Stimulated activated naive CD8-positive, alpha-beta T cell treated with anti-CD3 and anti-CD28 coated beads, Interleukin-15, amount 100 ng/mL, for 72 hours (primary cell): ENCODE results near the gene NEK6.
"Not testable (repeated sequence)": the region's sequence is repeated elsewhere in the genome, so short reads cannot be mapped to it uniquely, and the experiment has no call there.

ENCODE experiments used
- ATAC-seq: fragments of 150-1000 bp; cut with Tn5 transposase; 2 replicates; pipeline ENCODE4 v1.10.0; 2021; ENCODE audit warnings: mild to moderate bottlenecking, moderate library complexity
- DNase-seq, 2 donors: peaks; one replicate each; pipeline ENCODE4 v3.0.0; 2021 to 2022
- H3K27ac Mint-ChIP-seq, 2 donors: one replicate each; pipeline ENCODE4 v1.8.0; 2022; ENCODE audit warnings: mild to moderate bottlenecking in 2 of 2, mixed read lengths in 2 of 2, moderate library complexity in 2 of 2
- H3K27me3 Mint-ChIP-seq: one replicate; pipeline ENCODE4 v1.8.0; 2022; ENCODE audit warnings: mixed read lengths
- H3K4me1 Mint-ChIP-seq: one replicate; pipeline ENCODE4 v1.8.0; 2022; ENCODE audit warnings: mild to moderate bottlenecking, mixed read lengths
- H3K4me3 Mint-ChIP-seq, 2 donors: one replicate each; pipeline ENCODE4 v1.8.0; 2022; ENCODE audit warnings: mild to moderate bottlenecking in 2 of 2, mixed read lengths in 2 of 2, moderate library complexity in 1 of 2
- H3K9me3 Mint-ChIP-seq, 2 donors: one replicate each; pipeline ENCODE4 v1.8.0; 2022; ENCODE audit warnings: mixed read lengths in 2 of 2

NEK6 gene

DNA sequence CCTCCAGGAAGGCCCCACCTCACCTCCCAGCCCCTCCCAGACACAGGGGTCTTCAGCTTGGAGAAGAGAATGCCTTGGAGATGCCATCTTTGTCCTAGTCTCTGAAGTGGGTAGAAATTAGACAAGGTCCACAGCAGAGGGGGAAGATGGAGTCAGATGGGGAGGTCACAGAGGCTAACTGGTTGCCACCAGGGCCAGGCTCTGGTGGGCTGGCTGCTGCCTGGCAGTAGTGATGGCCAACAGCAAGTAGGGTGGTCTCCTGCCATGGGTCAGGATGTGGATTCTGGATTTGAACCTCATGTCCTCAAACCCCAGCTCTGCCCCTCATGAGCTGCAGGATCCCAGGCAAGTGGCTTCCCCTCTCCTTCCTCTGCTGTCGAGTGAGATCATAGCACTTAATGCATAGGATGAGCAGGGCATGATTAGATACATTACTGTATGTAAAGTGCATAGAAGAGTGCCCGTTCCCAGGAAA is 38.7 kb upstream of the NEK6 start:
- Mint-ChIP-seq H3K4me1 (peaks cover 52% of the 10 kb centered on the region), H3K9me3 (no peaks in the 10 kb centered on the region), H3K27ac (no peak overlapping the region), H3K4me3 (peak overlapping the region in 1 of 2 donors; percentile 36), H3K27me3 (peaks cover 26% of the 10 kb centered on the region)
- ATAC-seq: no peak
- no peak for DNase-seq

DNA sequence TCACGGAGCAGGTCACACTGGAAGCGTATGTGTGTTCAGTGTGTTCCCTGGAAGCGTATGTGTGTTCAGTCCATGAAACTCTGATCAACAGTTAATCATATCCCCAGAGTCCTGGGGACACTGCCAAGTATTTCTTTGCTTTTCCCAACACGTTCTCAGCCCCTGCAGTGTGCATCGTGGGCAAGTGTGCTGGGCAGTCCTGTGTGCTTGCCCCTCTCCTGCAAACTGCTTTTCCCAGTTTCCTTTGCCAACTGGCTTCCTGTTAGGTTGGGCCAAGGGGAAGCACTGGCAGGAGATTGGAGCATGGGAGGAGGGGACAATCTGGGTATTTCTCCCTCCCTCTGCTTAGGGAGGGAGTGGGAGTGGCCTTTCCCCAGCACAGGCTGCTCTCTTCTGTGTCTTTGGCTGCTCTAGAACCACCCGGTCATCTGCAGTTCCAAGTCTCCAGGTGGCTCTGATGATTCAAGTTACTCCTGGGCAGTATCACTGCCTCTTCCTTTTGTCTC is 36.8 kb upstream of the NEK6 start:
- Mint-ChIP-seq H3K9me3 (no peaks in the 10 kb centered on the region), H3K4me3 (no peak overlapping the region), H3K27ac (no peak overlapping the region), H3K4me1 (peaks cover 32% of the 10 kb centered on the region), H3K27me3 (peaks cover 32% of the 10 kb centered on the region)
- no peak for ATAC-seq
- DNase-seq: no peak

DNA sequence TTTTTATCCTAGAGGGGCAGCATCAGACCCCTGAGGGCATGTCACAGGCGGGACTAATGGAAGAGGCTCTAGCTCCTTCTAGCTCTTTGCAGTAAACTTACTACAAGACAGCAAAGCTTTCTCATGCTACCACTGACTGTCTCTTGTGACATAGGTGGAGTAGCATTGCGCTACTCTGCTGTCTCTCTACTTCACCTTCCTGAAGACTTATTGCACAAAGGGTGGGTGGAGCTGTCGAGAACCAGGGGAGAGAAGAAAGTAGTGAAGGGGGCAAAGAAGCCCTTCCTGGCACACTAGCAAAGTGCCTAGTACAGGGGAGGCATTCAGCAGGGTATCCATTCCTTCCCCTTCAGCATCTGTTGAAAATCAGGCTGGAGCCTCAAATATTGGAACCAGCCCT is 36.1 kb upstream of the NEK6 start:
- Mint-ChIP-seq H3K4me3 (no peak overlapping the region), H3K27ac (no peak overlapping the region), H3K4me1 (peaks cover 25% of the 10 kb centered on the region), H3K9me3 (no peaks in the 10 kb centered on the region), H3K27me3 (peaks cover 33% of the 10 kb centered on the region)
- no peak for ATAC-seq
- DNase-seq: no peak

DNA sequence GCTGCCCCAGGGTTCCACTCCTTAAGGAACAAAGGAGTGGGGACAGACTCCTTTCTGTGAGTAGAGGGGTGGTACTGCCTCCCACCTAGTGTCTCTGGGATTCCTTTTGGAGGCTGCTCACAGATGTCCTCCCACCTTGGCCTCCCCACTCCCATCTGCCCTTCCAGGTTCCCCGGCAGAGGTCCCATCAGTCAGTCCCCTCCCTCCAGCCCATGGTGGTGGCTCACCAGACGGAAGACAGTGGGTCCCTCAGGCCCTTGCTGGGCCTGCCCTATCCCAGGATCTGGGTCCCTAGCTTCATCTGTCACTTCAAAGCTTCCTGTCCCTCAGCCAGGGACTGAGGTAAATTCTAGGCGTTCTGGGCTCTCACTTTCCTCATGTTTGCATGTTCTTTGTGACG is 35.6 kb upstream of the NEK6 start:
- Mint-ChIP-seq H3K27ac (peak overlapping the region in 1 of 2 donors; percentile 23), H3K27me3 (peaks cover 33% of the 10 kb centered on the region), H3K9me3 (no peaks in the 10 kb centered on the region), H3K4me1 (peaks cover 21% of the 10 kb centered on the region), H3K4me3 (no peak overlapping the region)
- no peak for ATAC-seq
- no peak for DNase-seq

DNA sequence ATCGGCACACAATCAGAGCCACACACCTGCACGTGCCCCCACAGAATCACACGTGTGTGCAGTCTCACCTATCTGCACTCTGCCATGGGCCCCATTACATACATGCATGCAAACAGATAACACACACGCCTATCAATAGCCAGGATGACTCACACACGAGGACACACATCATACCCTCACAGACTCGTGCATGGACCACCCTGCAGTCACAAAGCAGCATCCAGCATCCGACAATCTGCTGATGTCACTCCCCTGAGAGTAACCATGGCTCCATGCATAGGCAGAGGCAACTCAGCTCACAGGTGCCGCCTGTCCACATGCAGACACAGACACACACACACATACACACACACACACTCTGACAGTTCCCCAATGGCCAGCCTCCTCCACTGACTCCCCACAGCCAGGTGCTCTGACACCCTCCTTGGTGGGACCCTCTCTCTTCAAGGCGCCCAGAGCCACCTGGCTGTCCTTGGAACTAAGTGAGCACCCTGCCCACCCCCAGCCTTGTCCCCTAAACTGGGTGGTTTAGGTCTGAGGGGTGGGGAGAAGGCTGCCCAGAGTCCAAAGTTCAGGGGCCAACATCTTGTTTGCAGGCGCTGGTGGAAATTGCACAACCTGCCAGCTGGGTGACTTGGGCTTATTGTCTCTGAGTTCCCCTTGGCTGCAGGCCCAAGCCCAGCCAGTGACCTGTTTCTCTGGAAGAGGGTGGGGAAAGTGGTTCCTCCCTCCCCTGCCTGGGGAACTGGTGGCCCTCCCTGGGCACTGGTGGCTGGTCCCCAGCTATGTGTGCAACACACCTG is 34.6 kb upstream of the NEK6 start:
- Mint-ChIP-seq H3K27ac (no peak overlapping the region), H3K4me1 (peaks cover 11% of the 10 kb centered on the region), H3K9me3 (no peaks in the 10 kb centered on the region), H3K27me3 (peaks cover 33% of the 10 kb centered on the region), H3K4me3 (no peak overlapping the region)
- no peak for ATAC-seq
- no peak for DNase-seq

DNA sequence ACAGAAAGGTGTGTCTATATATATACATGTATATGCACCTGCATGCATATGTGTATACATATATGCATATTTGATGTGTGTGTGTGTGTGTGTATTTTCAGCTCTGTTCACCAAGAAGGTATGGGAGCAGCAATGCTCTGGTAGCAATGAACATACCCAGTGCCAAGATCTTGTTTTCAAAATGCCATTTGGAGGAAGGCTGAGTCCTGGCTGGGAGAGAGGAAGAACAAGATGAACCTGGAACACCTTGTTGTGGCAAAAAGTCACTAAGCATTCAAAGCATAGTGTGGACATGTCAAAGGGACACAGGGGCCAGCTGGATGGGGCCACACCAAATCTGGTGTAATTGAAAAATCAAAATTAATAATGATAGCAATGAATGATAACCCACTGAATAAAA is 31.8 kb upstream of the NEK6 start:
- H3K9me3 Mint-ChIP-seq: no peaks in the 10 kb centered on the region

DNA sequence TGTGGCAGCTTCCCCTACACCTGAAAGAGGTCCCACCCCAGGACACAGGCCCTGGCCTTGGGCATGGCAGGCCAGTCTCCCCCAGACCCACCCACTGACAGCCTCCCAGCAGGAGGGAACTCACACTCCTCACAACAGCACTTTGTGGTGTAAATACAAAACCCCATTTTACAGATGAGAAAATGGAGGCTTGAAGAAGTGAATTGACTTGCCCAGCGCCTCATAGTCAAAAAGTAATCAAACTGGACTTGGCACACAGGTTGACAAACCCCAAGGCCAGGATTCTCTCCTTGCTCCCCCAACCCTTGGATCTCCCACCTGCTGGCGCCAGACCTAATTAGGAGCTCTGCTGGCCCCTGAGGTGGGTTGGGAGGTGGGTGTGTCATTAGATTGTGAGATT is 29.2 kb upstream of the NEK6 start:
- ATAC-seq (no peak), DNase-seq (no peak)
- no peak overlapping the region for H3K4me3 Mint-ChIP-seq
- peak overlapping the region in 1 of 2 donors; percentile 59 for H3K27ac Mint-ChIP-seq
- H3K9me3 Mint-ChIP-seq: no peaks in the 10 kb centered on the region
- H3K4me1 Mint-ChIP-seq: no peaks in the 10 kb centered on the region
- peaks cover 24% of the 10 kb centered on the region for H3K27me3 Mint-ChIP-seq

More for the DNA sequence above, 31.8 kb upstream of the NEK6 start:
- H3K27ac Mint-ChIP-seq: no peak overlapping the region
- no peak overlapping the region for H3K4me3 Mint-ChIP-seq
- no peak for ATAC-seq
- peaks cover 33% of the 10 kb centered on the region for H3K27me3 Mint-ChIP-seq
- no peaks in the 10 kb centered on the region for H3K4me1 Mint-ChIP-seq
- DNase-seq: no peak

DNA sequence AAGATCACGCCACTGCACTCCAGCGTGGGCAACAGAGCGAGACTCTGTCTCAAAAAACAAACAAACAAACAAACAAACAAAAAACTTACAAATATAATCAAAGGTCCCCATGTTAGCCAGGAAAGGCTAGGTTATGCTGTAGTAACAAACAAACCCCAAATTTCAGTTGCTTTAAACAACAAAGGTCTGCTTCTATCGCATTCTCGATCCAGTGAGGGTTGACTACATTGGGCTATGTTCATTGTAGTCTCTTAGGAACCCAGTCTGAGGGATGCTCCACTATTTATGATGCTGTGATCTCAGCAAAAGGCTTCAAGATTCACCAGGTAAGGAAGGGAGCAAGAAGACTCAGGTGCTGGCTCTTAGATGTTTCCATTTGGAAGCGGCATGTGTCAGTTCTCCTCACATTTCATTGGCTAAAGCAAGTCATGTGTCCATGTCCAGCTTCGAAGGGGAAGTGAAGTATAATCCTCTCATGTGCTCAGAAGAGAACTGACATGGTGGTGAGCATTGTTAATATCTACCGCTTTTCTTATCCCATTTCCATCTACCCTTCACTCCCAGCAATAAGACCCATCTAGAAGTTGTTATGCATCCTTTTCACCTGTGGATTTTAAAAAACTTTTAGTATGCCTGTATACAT is 26.5 kb upstream of the NEK6 start:
- no peak overlapping the region for H3K27ac Mint-ChIP-seq

DNA sequence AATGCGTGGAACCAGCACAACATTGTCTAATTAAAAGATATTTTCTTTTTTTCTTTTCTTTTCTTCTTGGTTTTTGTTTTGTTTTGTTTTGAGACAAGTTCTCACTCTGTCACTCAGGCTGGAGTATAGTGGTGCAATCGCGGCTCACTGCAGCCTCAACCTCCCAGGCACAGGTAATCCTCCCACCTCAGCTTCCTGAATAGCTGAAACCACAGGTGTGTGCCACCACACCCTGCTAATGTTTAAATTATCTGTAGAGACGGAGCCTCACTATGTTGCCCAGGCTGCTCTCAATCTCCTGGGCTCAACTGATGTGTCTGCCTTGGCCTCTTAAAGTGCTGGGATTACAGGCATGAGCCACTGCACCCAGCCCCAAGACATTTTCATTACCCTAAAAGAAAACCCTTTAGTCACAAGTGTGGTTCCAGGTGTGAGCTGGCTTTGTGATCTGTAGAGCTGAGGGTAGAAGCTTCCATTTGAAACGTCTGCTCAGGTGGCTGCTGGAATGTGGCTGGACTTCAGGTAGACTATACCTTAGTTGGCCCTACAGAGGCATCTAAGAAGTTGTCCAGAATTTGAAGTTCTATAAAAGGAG is 19.1 kb upstream of the NEK6 start:
- Mint-ChIP-seq H3K4me3 (peak overlapping the region in 1 of 2 donors; percentile 68), H3K9me3 (no peaks in the 10 kb centered on the region), H3K4me1 (peaks cover 59% of the 10 kb centered on the region), H3K27me3 (peaks cover 59% of the 10 kb centered on the region), H3K27ac (peak overlapping the region in 1 of 2 donors; percentile 70)
- ATAC-seq: peak; percentile 65
- no peak for DNase-seq

More for the DNA sequence above, 26.5 kb upstream of the NEK6 start:
- H3K27me3 Mint-ChIP-seq: no peaks in the 10 kb centered on the region
- H3K9me3 Mint-ChIP-seq: no peaks in the 10 kb centered on the region
- H3K4me3 Mint-ChIP-seq: no peak overlapping the region
- no peak for ATAC-seq
- H3K4me1 Mint-ChIP-seq: no peaks in the 10 kb centered on the region
- DNase-seq: no peak

DNA sequence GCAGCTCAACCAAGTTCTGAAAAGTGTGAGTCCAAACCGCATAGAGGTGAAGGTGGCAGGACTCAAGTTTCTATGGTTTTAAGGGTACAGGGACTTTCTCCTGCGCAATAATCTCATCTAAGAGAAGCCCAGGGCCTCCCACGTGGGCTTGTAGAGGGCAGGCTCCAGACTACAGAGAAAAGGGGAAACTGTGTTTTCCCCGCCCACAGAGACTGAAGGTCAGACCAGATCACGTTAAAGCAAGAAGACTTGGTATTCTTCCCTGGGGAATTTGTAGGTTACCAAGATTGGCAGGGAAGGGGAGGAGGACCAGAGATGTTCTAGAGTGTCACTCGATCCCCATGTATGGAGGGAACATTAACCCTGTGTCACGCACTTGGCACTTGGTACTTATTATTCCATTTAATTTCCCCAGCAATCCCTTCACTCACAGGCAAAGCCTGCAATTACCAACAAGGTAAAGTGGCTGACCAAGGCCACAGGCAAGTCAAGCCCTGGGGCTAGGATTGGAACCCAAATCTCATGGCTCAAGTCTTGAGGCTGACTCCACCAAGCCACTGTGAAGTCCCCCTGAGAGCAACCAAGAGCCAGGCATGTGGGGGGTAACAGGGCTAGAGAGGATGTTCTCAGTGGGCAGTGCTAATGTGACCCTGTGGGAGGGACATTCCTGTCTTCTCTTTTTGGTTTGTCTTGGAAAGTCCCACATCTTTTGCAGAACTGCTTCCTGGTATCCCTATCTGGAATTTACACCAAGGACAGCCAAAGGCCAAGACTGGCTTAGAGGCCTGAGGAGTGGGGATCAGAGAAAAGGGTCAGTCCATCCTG is 18.3 kb upstream of the NEK6 start:
- ATAC-seq: peak; percentile 77
- Mint-ChIP-seq H3K27me3 (peaks cover 59% of the 10 kb centered on the region), H3K9me3 (no peaks in the 10 kb centered on the region), H3K4me3 (peak overlapping the region in 1 of 2 donors; percentile 38), H3K27ac (no peak overlapping the region), H3K4me1 (peaks cover 59% of the 10 kb centered on the region)
- no peak for DNase-seq

DNA sequence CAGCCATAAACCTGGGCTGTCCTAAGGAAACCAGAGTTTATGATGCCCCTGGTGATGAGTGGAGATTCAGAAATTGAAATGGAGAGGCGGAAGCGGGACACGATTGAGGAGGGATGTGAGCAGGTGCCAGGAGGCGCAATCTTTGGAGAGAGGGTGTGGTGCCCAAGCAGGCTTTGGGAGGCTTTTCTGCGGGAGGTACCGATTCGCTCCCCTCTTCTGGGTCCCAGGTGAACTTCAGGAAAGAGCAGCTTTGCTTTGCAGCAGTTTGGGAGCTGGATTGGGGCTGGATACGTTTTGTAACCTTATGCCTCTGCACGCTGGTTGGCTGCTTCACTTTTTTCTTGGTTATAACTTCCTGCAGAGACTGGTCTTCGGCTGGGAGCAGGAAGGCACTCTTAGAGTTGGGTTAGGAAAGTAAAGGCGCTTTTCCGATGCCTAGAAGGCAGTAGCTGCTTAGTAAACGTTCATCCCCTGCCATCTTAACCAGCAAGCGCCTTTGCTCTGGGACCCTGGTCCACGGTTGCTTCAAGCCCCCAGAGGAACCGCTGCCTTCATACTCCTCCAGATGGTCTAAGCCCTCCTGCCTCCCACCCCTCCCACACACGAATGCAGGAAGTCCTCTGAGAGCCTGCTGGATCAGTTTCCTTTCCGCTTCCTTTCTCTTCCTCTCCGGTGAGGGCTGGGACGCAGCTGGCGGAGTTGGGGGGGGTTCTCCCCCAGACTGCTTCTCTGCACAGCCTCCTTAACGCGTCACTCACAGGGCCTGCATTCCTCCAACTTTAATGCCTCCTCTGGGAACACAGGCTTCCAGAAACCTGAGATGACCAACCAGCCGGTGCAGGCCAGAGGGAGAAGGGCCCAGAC is 15.2 kb upstream of the NEK6 start:
- Mint-ChIP-seq H3K4me1 (peaks cover 59% of the 10 kb centered on the region), H3K27ac (no peak overlapping the region), H3K4me3 (peak overlapping the region in 1 of 2 donors; percentile 65), H3K9me3 (no peaks in the 10 kb centered on the region), H3K27me3 (peaks cover 46% of the 10 kb centered on the region)
- ATAC-seq: no peak
- no peak for DNase-seq

DNA sequence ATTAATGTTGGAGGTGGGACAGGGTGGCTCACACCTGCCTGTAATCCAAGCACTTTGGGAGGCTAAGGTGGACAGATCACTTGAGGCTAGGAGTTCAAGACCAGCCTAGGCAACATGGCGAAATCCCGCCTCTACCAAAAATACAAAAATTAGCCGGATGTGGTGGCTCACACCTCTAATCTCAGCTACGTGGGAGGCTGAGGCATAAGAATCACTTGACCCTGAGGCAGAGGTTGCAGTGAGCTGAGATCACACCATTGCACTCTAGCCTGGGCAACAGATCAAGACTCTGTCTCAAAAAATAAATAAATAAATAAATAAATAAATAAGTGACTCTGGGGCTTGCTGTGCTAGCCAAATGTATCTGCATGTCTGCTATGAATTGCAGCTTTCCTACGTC is 10.4 kb upstream of the NEK6 start:
- not testable (repeated sequence) for H3K9me3 Mint-ChIP-seq, H3K4me3 Mint-ChIP-seq, ATAC-seq, DNase-seq, H3K27ac Mint-ChIP-seq
- Mint-ChIP-seq H3K4me1 (peaks cover 25% of the 10 kb centered on the region), H3K27me3 (peaks cover 36% of the 10 kb centered on the region)

DNA sequence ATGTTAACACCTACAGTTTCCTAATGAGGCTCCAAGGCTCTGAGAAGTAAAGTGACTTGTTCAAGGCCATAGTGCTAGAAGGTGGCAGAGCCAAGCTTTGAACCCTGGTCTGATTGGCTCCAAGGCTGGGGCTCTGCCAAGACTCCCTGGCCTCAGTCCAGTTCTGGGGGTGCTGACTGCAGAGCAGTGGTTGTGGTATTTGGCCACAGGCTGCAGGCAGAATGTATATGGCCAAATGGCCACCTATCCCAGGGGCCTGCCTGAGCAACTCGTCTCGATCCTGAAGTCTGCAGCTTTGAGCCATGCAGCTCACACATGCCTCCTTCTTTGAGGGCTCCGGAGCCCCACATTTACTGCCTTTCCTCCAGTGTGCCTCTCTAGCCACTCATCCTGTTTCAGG is 9.7 kb upstream of the NEK6 start:
- Mint-ChIP-seq H3K27ac (no peak overlapping the region), H3K27me3 (peaks cover 29% of the 10 kb centered on the region), H3K4me1 (peaks cover 19% of the 10 kb centered on the region), H3K9me3 (no peaks in the 10 kb centered on the region), H3K4me3 (no peak overlapping the region)
- no peak for DNase-seq
- ATAC-seq: no peak

DNA sequence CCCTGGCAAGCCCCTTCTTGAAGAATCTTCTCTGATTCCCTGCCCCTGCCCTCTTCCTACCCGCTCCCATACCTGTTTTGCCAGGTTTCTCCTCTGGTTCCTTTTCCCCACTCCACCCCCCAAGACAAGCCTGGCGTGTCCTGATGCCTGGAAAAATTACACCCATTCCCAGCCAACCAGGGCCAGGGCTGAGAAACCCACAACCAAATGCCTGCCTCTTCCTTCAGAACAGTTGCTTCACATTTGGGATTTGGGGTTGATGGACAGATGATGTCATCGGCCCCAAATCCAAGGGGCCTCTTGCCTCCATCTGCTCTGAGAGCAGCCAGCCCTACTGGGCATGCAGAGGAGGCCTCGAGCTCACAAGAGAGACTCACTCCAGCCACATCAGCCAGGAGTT is 8.8 kb upstream of the NEK6 start:
- Mint-ChIP-seq H3K4me1 (peaks cover 19% of the 10 kb centered on the region), H3K27ac (no peak overlapping the region), H3K27me3 (peaks cover 27% of the 10 kb centered on the region), H3K4me3 (no peak overlapping the region), H3K9me3 (no peaks in the 10 kb centered on the region)
- DNase-seq: no peak
- no peak for ATAC-seq
